IMR-90 (cell line): ENCODE results near the gene ZSCAN4.

Experiments used
- BHLHE40 ChIP-seq: fragments of 150-350 bp; IDR thresholded peaks from 2 replicates; pipeline ENCODE4 v1.6.1; 2016; ENCODE audit warnings: mild to moderate bottlenecking, low read depth, low read length
- CEBPB ChIP-seq: IDR thresholded peaks from 2 replicates; pipeline ENCODE4 v1.6.1; 2012; ENCODE audit warnings: low read depth, low read length, improper control_type of control experiment
- CTCF ChIP-seq: conservative IDR thresholded peaks from 2 replicates; pipeline ENCODE4 v1.5.1; 2012; ENCODE audit warnings: mild to moderate bottlenecking, low read depth, low read length, improper control_type of control experiment
- ELK1 ChIP-seq: fragments of 150-350 bp; IDR thresholded peaks from 2 replicates; pipeline ENCODE4 v1.6.1; 2016; ENCODE audit warnings: low read depth, mild to moderate bottlenecking, low read length, moderate library complexity, borderline replicate concordance
- FOS ChIP-seq: fragments of 150-350 bp; IDR thresholded peaks from 2 replicates; pipeline ENCODE4 v1.6.1; 2016; ENCODE audit warnings: low read depth, low read length
- POLR2A ChIP-seq: IDR thresholded peaks from 2 replicates; pipeline ENCODE4 v1.6.1; 2012; ENCODE audit warnings: mild to moderate bottlenecking, low read depth, low read length
- RAD21 ChIP-seq: IDR thresholded peaks from 2 replicates; pipeline ENCODE4 v1.6.1; 2012; ENCODE audit warnings: low read length, improper control_type of control experiment
- RFX5 ChIP-seq: IDR thresholded peaks from 2 replicates; pipeline ENCODE4 v1.8.0; 2012; ENCODE audit warnings: low read depth, mild to moderate bottlenecking, low read length, moderate library complexity
- SMC3 ChIP-seq: fragments of 150-350 bp; IDR thresholded peaks from 2 replicates; pipeline ENCODE4 v1.6.1; 2016; ENCODE audit warnings: low read depth, mild to moderate bottlenecking, antibody characterized with exemption, low read length, moderate library complexity
- TF ChIP-seq, protein P1 (sequence below): fragments of 150-350 bp; IDR thresholded peaks from 2 replicates; pipeline ENCODE4 v1.6.1; 2017; ENCODE audit warnings: mild to moderate bottlenecking, antibody characterized with exemption, low read length, low read depth

DNA sequence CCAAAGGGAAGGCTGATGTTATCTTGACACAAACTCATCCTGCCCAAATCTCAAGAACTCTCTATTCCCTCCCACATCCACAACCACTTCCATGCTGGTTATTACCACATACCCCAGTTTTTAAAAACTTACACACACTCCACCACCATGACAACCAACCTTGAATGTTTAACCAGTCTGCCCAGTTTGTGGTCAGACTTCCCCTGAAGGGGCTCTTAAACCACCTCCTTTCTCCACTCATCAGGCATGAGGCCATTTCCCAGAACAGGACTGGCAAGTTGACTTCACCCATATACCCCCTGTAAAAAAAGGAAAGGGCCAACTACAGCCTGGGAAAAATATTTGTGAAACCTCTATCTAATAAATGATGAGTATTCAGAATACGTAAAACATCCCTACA lies 12.4 kb upstream of the ZSCAN4 start:
- no peak for TF ChIP-seq CTCF
- no peak for TF ChIP-seq SMC3
- TF ChIP-seq RFX5: no peak
- no peak for TF ChIP-seq POLR2A
- TF ChIP-seq BHLHE40: no peak
- no peak for TF ChIP-seq FOS
- TF ChIP-seq, protein P1, sequence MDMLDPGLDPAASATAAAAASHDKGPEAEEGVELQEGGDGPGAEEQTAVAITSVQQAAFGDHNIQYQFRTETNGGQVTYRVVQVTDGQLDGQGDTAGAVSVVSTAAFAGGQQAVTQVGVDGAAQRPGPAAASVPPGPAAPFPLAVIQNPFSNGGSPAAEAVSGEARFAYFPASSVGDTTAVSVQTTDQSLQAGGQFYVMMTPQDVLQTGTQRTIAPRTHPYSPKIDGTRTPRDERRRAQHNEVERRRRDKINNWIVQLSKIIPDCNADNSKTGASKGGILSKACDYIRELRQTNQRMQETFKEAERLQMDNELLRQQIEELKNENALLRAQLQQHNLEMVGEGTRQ: no peak
- no peak for TF ChIP-seq RAD21
- no peak for TF ChIP-seq CEBPB
- TF ChIP-seq ELK1: no peak
